Pancreas (tissue), 10 donors: ENCODE measurements around the gene LY6G5B. TPM values are rescaled to one million over a fixed set of nuclear protein-coding genes. Genes with fewer than 3 reads are reported as not detected.

Experiments used
- ATAC-seq, 4 donors: fragments of 200-7000 bp; cut with Tn5 transposase; one replicate each; pipeline versions ENCODE4 v1.8.0 to v1.9.1; 2020; ENCODE audit warnings: mild to moderate bottlenecking in 4 of 4, moderate library complexity in 4 of 4
- DNase-seq, 6 donors: peaks; one replicate each; pipeline ENCODE4 v3.0.0-alpha.2; 2020
- FAIRE-seq: peaks from 2 replicates; lab custom pipeline; 2012; peaks lifted over from hg19 to GRCh38; lab: Jason Lieb, UNC
- H3K27ac ChIP-seq, 4 donors: fragments of 200-600 bp; sonication (generic); 1 replicate in 3 of 4; 2 replicates in 1 of 4; pipeline versions ENCODE4 v1.5.0 to v1.8.0; 2020
- H3K27me3 ChIP-seq, 4 donors: fragments of 200-600 bp; one replicate each; pipeline ENCODE4 v1.8.0; 2021
- H3K36me3 ChIP-seq, 3 donors: fragments of 200-600 bp; sonication (generic) in 1 of 3; one replicate each; pipeline versions ENCODE4 v1.5.0 to v1.8.0; 2020 to 2021
- H3K4me1 ChIP-seq, 3 donors: fragments of 200-600 bp; one replicate each; pipeline ENCODE4 v1.8.0; 2021
- H3K4me3 ChIP-seq, 4 donors: fragments of 200-600 bp; sonication (generic) in 2 of 4; one replicate each; pipeline versions ENCODE4 v1.5.0 to v1.8.0; 2020 to 2021
- H3K9me3 ChIP-seq, 4 donors: fragments of 200-600 bp; one replicate each; pipeline ENCODE4 v1.8.0; 2021
- CTCF ChIP-seq, 4 donors: fragments of 200-600 bp; sonication (generic) in 3 of 4; IDR thresholded peaks; one replicate each; pipeline versions ENCODE4 v1.5.0 to v1.8.0; 2021; ENCODE audit warnings: antibody characterized with exemption in 4 of 4
- WGBS, 2 donors: extraction: QIAGEN DNeasy Blood & Tissue Kit; methylation state at CpG; one replicate each; pipeline ENCODE4 v1.1.7; 2013; 5-methylcytosine and 5-hydroxymethylcytosine counted together
- intact Hi-C, 3 donors: fragments of 100-400 bp; cut with DNase I; formaldehyde crosslinking; loops; one replicate each; pipeline versions ENCODE4 v1.11.1 to v1.14.2; 2022
- polyA plus RNA-seq, 2 donors: library from polyadenylated mRNA; stranded (reverse); fragments of 200-250 nt; gene quantifications; one replicate each; pipeline ENCODE4 v1.2.3, GENCODE V29; 2013
- total RNA-seq, 6 donors: library from RNA; stranded (reverse); fragmentation: NEBNext Ultra II Directional in 4 of 6; extraction: Animal tissue kit (Norgen Biotek cat#: 25700) in 4 of 6; gene quantifications; one replicate each; pipeline versions ENCODE4 v1.2.1 to v1.2.4, GENCODE V29; 2021 to 2023
- donor health status: healthy with polysubstance abuse.
- donor health status: DM: no; HTN: no; CAD: no; lungs with moderate emphysema.
- donor health status: DM: no; HTN: no; CAD: no.
- donor health status: control.
- donor health status: control.
- donor health status: Bipolar disorder and iron deficiency.
- donor health status: DM: yes; HTN: yes; CAD: no.
- donor health status: DM: no; HTN: no; CAD: no.
- donor health status: DM: no; HTN: no; CAD: no.
- donor health status: DM: yes; HTN: yes; CAD: no.

Gene LY6G5B
- total and polyA plus RNA-seq, 8 donors: 3.0 to 11.4 (median 4.8) TPM

GRCh38 chr6:31630177-31630934 lies 39.4 kb upstream of the LY6G5B start:
- Histone ChIP-seq H3K27ac (no peak overlapping the region), H3K27me3 (no peaks in the 10 kb centered on the region), H3K4me1 (no peaks in the 10 kb centered on the region), H3K9me3 (no peaks in the 10 kb centered on the region), H3K4me3 (no peak overlapping the region), H3K36me3 (peaks cover 18 to 83% (median 72%) of the 10 kb centered on the region in 3 donors)
- FAIRE-seq: no peak
- intact Hi-C loops: no loop called here
- no peak for DNase-seq
- WGBS, 2 donors: 90 to 94% methylated on average over 25 of the region's 25 CpGs
- no peak for ATAC-seq
- no peak for TF ChIP-seq CTCF (IDR thresholded peaks at IDR 0.05)

- Histone ChIP-seq H3K36me3 (peaks cover 16 to 83% (median 72%) of the 10 kb centered on the region in 3 donors), H3K9me3 (no peaks in the 10 kb centered on the region), H3K27me3 (no peaks in the 10 kb centered on the region), H3K4me1 (no peaks in the 10 kb centered on the region), H3K27ac (no peak overlapping the region), H3K4me3 (no peak overlapping the region)
- intact Hi-C loops: no loop called here
- 89% methylated on average over 16 of the region's 16 CpGs for WGBS, 2 donors
- DNase-seq (peak in 1 of 6 donors; percentile 66), FAIRE-seq (no peak), ATAC-seq (no peak)
- no peak for TF ChIP-seq CTCF (IDR thresholded peaks at IDR 0.05)
Observed at GRCh38 chr6:31631209-31631608, 38.6 kb upstream of the LY6G5B start.

- Histone ChIP-seq H3K36me3 (peaks cover 14 to 83% (median 72%) of the 10 kb centered on the region in 3 donors), H3K4me3 (no peak overlapping the region), H3K4me1 (no peaks in the 10 kb centered on the region), H3K27ac (no peak overlapping the region), H3K9me3 (no peaks in the 10 kb centered on the region), H3K27me3 (no peaks in the 10 kb centered on the region)
- ATAC-seq (peak in 1 of 4 donors; percentile 4), FAIRE-seq (no peak), DNase-seq (peak in 1 of 6 donors; percentile 69)
- no peak for TF ChIP-seq CTCF (IDR thresholded peaks at IDR 0.05)
- intact Hi-C loops: no loop called here
- 92 to 94% methylated on average over 30 to 32 of the region's 32 CpGs for WGBS, 2 donors
Observed at GRCh38 chr6:31631681-31632278, 38.0 kb upstream of the LY6G5B start.

- FAIRE-seq (no peak), ATAC-seq (peak in 2 of 4 donors; percentile 4), DNase-seq (no peak)
- no peak overlapping the region for H3K4me3 ChIP-seq
- H3K9me3 ChIP-seq: no peaks in the 10 kb centered on the region
- H3K27me3 ChIP-seq: no peaks in the 10 kb centered on the region
- intact Hi-C loops: no loop called here
- H3K27ac ChIP-seq: no peak overlapping the region
- no peak for TF ChIP-seq CTCF (IDR thresholded peaks at IDR 0.05)
- peaks cover 16 to 83% (median 72%) of the 10 kb centered on the region in 3 donors for H3K36me3 ChIP-seq
- WGBS, 2 donors: 89 to 93% methylated on average over 26 of the region's 26 CpGs
- no peaks in the 10 kb centered on the region for H3K4me1 ChIP-seq
Observed at GRCh38 chr6:31632279-31632946, 37.4 kb upstream of the LY6G5B start.
